Neural cell (in vitro differentiated cells): ENCODE results near the gene PRRT4. TPM values are rescaled to one million over a fixed set of nuclear protein-coding genes. Genes with fewer than 3 reads are reported as not detected.
A peak's percentile ranks its signal among the peaks of the same experiment; 100 is the strongest.

Experiments
- H2AFZ ChIP-seq: fragments of 200-600, 300-800 bp; sonication (generic), shearing (Covaris generic); 2 replicates; pipeline ENCODE4 v1.6.0; 2014; ENCODE audit warnings: low read depth, mild to moderate bottlenecking, antibody characterized with exemption, low read length, moderate library complexity
- H3F3A ChIP-seq: fragments of 200-600 bp; shearing (Covaris generic); 2 replicates; pipeline ENCODE4 v1.6.1; 2016; ENCODE audit warnings: mild to moderate bottlenecking, moderate library complexity, mixed read lengths, antibody characterized with exemption, low read length; ENCODE audit not compliant: insufficient read depth, poor library complexity, severe bottlenecking
- H3K27ac ChIP-seq: fragments of 200-600, 300-800 bp; sonication (generic), shearing (Covaris generic); 2 replicates; pipeline ENCODE4 v1.5.1; 2014; ENCODE audit warnings: mild to moderate bottlenecking, low read length, moderate library complexity
- H3K27me3 ChIP-seq: fragments of 300-800, 200-600 bp; sonication (generic), shearing (Covaris generic); 2 replicates; pipeline ENCODE4 v1.6.0; 2014; ENCODE audit warnings: mild to moderate bottlenecking, low read depth, low read length, moderate library complexity; ENCODE audit not compliant: insufficient read depth
- H3K36me3 ChIP-seq: fragments of 300-800, 200-600 bp; sonication (generic), shearing (Covaris generic); 2 replicates; pipeline ENCODE4 v1.5.1; 2014; ENCODE audit warnings: mild to moderate bottlenecking, antibody characterized with exemption, low read length, moderate library complexity; ENCODE audit not compliant: insufficient read depth
- H3K4me2 ChIP-seq: fragments of 300-800, 200-600 bp; sonication (generic), shearing (Covaris generic); 2 replicates; pipeline ENCODE4 v1.6.0; 2014; ENCODE audit warnings: mild to moderate bottlenecking, low read length
- H3K4me3 ChIP-seq: fragments of 300-800, 200-600 bp; sonication (generic), shearing (Covaris generic); 2 replicates; pipeline ENCODE4 v1.5.1; 2014; ENCODE audit warnings: mild to moderate bottlenecking, low read length, moderate library complexity
- H3K79me2 ChIP-seq: fragments of 200-600 bp; shearing (Covaris generic); replicated peaks from 2 replicates; pipeline ENCODE4 v1.6.0; 2014; ENCODE audit warnings: mild to moderate bottlenecking, low read length, moderate library complexity; ENCODE audit not compliant: insufficient read depth
- H3K9ac ChIP-seq: fragments of 300-800, 200-600 bp; sonication (generic), shearing (Covaris generic); 2 replicates; pipeline ENCODE4 v1.6.1; 2016; ENCODE audit warnings: mild to moderate bottlenecking, low read length, mixed read lengths
- H3K9me2 ChIP-seq: fragments of 200-600 bp; shearing (Covaris generic); 2 replicates; pipeline ENCODE4 v1.6.1; 2016; ENCODE audit warnings: mild to moderate bottlenecking, low read length, mixed read lengths; ENCODE audit not compliant: insufficient read depth
- H3K9me3 ChIP-seq: fragments of 200-600, 300-800 bp; sonication (generic), shearing (Covaris generic); 2 replicates; pipeline ENCODE4 v1.6.1; 2016; ENCODE audit warnings: mild to moderate bottlenecking, mixed run types, low read length, moderate library complexity, mixed read lengths
- H4K20me1 ChIP-seq: fragments of 200-600 bp; shearing (Covaris generic); 2 replicates; pipeline ENCODE4 v1.6.1; 2016; ENCODE audit warnings: mild to moderate bottlenecking, mixed run types; ENCODE audit not compliant: insufficient read depth
- CTCF ChIP-seq: fragments of 450-650 bp; IDR thresholded peaks from 2 replicates; pipeline ENCODE4 v1.5.1; 2014; ENCODE audit warnings: antibody characterized with exemption, mild to moderate bottlenecking, moderate library complexity; ENCODE audit not compliant: poor library complexity, severe bottlenecking
- EP300 ChIP-seq: fragments of 450-650 bp; conservative IDR thresholded peaks from 2 replicates; pipeline ENCODE4 v1.6.1; 2014; ENCODE audit warnings: antibody characterized with exemption, mild to moderate bottlenecking, moderate library complexity; ENCODE audit not compliant: poor library complexity, severe bottlenecking
- EZH2 ChIP-seq: fragments of 200-600, 300-800 bp; shearing (Covaris generic), sonication (generic); IDR thresholded peaks from 2 replicates; pipeline ENCODE4 v1.6.1; 2014; ENCODE audit warnings: antibody characterized with exemption, low read length, borderline replicate concordance, mild to moderate bottlenecking; ENCODE audit not compliant: insufficient read depth, poor library complexity, severe bottlenecking
- MXI1 ChIP-seq: fragments of 450-650 bp; conservative IDR thresholded peaks from 2 replicates; pipeline ENCODE4 v1.6.1; 2014; ENCODE audit warnings: antibody characterized with exemption, mild to moderate bottlenecking; ENCODE audit not compliant: poor library complexity, severe bottlenecking
- POLR2AphosphoS5 ChIP-seq: IDR thresholded peaks from 2 replicates; pipeline ENCODE4 v1.6.1; 2012
- RAD21 ChIP-seq: fragments of 450-650 bp; conservative IDR thresholded peaks from 2 replicates; pipeline ENCODE4 v1.6.1; 2014; ENCODE audit warnings: antibody characterized with exemption, mild to moderate bottlenecking, moderate library complexity
- REST ChIP-seq: IDR thresholded peaks from 2 replicates; pipeline ENCODE4 v1.6.1; 2012; ENCODE audit warnings: borderline replicate concordance
- SMC3 ChIP-seq: fragments of 450-650 bp; conservative IDR thresholded peaks from 2 replicates; pipeline ENCODE4 v1.6.1; 2014; ENCODE audit warnings: antibody characterized with exemption, mild to moderate bottlenecking, moderate library complexity; ENCODE audit not compliant: poor library complexity
- TAF1 ChIP-seq: IDR thresholded peaks from 2 replicates; pipeline ENCODE4 v1.6.1; 2012; ENCODE audit warnings: low read depth
- polyA plus RNA-seq: library from polyadenylated mRNA; depleted of rRNA; stranded (reverse); fragments of >200 nt; gene quantifications from 2 replicates; pipeline ENCODE4 v1.2.3, GENCODE V29; 2014

PRRT4 gene
- polyA plus RNA-seq, 1 donor from 2014 or later: 32.5 TPM

DNA sequence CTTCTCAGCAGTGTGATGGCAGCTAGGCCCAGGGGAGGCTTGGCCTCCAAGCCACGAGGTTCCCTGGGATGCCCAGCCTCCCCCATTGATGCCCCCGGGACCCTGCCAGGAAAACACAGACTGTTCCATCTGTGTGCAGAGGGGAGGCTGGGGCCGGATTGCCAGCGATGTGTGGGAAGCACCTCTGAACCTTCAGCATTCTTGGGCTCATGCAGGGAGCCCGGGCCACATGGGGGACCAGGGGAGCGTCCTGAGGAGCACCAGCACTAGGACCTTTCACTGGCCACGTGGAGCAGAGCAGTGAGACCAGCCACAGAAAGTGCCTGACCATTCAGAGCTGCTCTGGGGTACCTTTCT, 45.7 kb upstream of the PRRT4 start:
- peaks cover 3% of the 10 kb centered on the region for H3F3A ChIP-seq
- H4K20me1 ChIP-seq: no peaks in the 10 kb centered on the region
- no peak overlapping the region for H3K27ac ChIP-seq
- TF ChIP-seq EZH2 (no peak), POLR2AphosphoS5 (no peak), RAD21 (no peak), CTCF (no peak), EP300 (no peak), MXI1 (no peak), REST (no peak), SMC3 (no peak), TAF1 (no peak)
- no peaks in the 10 kb centered on the region for H3K9me2 ChIP-seq
- no peak overlapping the region for H3K4me2 ChIP-seq
- H3K79me2 ChIP-seq: peaks cover 6% of the 10 kb centered on the region
- H3K4me3 ChIP-seq: no peak overlapping the region
- H3K36me3 ChIP-seq: no peaks in the 10 kb centered on the region
- no peak overlapping the region for H3K9ac ChIP-seq
- H2AFZ ChIP-seq: no peak overlapping the region
- no peaks in the 10 kb centered on the region for H3K9me3 ChIP-seq
- H3K27me3 ChIP-seq: peaks cover 35% of the 10 kb centered on the region

GRCh38 chr7:128406314-128407232, 45.1 kb upstream of the PRRT4 start:
- no peak overlapping the region for H2AFZ ChIP-seq
- H3K27me3 ChIP-seq: peaks cover 30% of the 10 kb centered on the region
- H3F3A ChIP-seq: peaks cover 3% of the 10 kb centered on the region
- H3K9me2 ChIP-seq: no peaks in the 10 kb centered on the region
- H3K9ac ChIP-seq: no peak overlapping the region
- H3K9me3 ChIP-seq: no peaks in the 10 kb centered on the region
- no peaks in the 10 kb centered on the region for H3K36me3 ChIP-seq
- TF ChIP-seq EP300: no peak
- no peak for TF ChIP-seq MXI1
- TF ChIP-seq POLR2AphosphoS5: no peak
- TF ChIP-seq SMC3: no peak
- TF ChIP-seq EZH2: no peak
- TF ChIP-seq TAF1: no peak
- no peak for TF ChIP-seq RAD21
- no peak for TF ChIP-seq CTCF
- TF ChIP-seq REST: no peak
- peak overlapping the region; percentile 52 for H3K4me3 ChIP-seq
- H3K79me2 ChIP-seq: peaks cover 6% of the 10 kb centered on the region
- H3K4me2 ChIP-seq: no peak overlapping the region
- no peak overlapping the region for H3K27ac ChIP-seq
- H4K20me1 ChIP-seq: no peaks in the 10 kb centered on the region
